BE2C (cell line): ENCODE data around the gene LRRC8A.

Experiments used
- DNase-seq: peaks from one replicate; pipeline ENCODE4 v3.0.0-alpha.2; 2020
- H3K27me3 ChIP-seq: fragments of 250-450 bp; sonication (Bioruptor Pico); 2 replicates; pipeline ENCODE4 v1.5.1; 2020; ENCODE audit warnings: mild to moderate bottlenecking
- H3K36me3 ChIP-seq: fragments of 250-450 bp; sonication (Bioruptor Pico); 2 replicates; pipeline ENCODE4 v1.5.1; 2020; ENCODE audit warnings: mild to moderate bottlenecking
- H3K4me1 ChIP-seq: fragments of 250-450 bp; sonication (Bioruptor Pico); 2 replicates; pipeline ENCODE4 v1.5.1; 2020
- H3K4me3 ChIP-seq: 2 replicates; pipeline ENCODE4 v1.5.1; 2011; ENCODE audit warnings: low read depth, low read length
- H3K9me3 ChIP-seq: fragments of 250-450 bp; sonication (Bioruptor Pico); 2 replicates; pipeline ENCODE4 v1.5.1; 2020
- TF ChIP-seq, protein P1 (sequence below): IDR thresholded peaks from 2 replicates; pipeline ENCODE4 v1.5.1; 2012; ENCODE audit warnings: mild to moderate bottlenecking, low read depth, low read length

Gene LRRC8A

DNA sequence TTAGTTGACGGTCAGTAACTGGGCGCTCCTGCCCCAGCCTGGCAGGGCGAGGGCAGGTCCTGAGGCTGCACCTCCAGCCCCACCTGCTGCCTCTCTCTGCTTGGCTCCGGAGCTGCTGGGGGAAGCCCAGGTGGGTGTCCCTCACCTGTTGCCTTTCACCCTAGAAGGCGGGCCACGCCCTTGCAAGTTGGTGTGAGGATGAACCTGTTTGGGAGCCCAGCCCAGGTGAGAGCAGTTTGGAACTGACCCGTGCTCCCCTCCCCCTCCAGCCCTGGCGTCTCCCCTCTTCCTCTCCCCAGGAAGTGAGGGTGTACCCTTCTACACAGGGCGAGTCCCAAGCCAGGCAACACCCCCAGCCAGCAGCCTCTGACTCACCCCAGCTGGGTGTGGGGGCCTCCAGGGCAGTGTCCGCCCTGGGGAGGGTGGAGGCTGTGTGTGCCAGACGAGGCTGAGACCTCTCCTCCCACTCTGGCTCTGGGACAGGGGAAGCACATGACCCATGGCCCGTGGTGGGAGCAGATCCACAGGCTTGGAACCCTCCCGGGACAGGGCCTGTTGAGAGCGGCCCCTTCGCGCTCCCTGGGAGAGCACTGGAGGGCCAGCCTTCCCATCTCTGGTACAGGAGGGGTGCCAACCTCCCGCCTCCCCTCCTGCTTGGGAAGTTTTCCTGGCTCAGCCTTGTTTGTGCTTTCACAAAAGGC is 10.4 kb downstream of the LRRC8A start:
- Histone ChIP-seq H3K36me3 (peaks cover 37% of the 10 kb centered on the region), H3K27me3 (no peaks in the 10 kb centered on the region), H3K4me1 (no peaks in the 10 kb centered on the region), H3K9me3 (no peaks in the 10 kb centered on the region), H3K4me3 (no peak overlapping the region)
- TF ChIP-seq, protein P1, sequence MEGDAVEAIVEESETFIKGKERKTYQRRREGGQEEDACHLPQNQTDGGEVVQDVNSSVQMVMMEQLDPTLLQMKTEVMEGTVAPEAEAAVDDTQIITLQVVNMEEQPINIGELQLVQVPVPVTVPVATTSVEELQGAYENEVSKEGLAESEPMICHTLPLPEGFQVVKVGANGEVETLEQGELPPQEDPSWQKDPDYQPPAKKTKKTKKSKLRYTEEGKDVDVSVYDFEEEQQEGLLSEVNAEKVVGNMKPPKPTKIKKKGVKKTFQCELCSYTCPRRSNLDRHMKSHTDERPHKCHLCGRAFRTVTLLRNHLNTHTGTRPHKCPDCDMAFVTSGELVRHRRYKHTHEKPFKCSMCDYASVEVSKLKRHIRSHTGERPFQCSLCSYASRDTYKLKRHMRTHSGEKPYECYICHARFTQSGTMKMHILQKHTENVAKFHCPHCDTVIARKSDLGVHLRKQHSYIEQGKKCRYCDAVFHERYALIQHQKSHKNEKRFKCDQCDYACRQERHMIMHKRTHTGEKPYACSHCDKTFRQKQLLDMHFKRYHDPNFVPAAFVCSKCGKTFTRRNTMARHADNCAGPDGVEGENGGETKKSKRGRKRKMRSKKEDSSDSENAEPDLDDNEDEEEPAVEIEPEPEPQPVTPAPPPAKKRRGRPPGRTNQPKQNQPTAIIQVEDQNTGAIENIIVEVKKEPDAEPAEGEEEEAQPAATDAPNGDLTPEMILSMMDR: no peak
- peak; percentile 35 for DNase-seq

DNA sequence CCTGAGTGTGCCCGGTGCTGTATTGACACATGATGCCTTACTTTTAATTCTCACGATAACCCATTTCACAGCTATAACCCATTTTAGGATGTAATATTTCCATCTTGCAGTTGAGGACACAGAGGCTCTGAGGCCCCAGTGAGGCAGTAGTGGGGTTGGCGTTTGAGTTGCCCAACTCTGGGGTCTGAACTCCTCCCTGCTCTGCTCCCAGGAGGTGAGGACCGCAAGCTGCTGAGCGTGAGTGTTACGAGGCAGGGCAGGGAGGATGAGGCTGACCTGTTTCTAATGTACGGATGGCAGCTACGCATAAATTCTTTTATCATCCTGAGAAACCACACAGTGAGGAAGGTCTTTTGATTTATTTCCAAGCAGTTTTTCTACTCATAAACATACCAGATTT is 11.4 kb downstream of the LRRC8A start:
- Histone ChIP-seq H3K4me3 (no peak overlapping the region), H3K4me1 (no peaks in the 10 kb centered on the region), H3K36me3 (peaks cover 34% of the 10 kb centered on the region), H3K9me3 (no peaks in the 10 kb centered on the region), H3K27me3 (no peaks in the 10 kb centered on the region)
- TF ChIP-seq, protein P1: no peak
- DNase-seq: no peak

DNA sequence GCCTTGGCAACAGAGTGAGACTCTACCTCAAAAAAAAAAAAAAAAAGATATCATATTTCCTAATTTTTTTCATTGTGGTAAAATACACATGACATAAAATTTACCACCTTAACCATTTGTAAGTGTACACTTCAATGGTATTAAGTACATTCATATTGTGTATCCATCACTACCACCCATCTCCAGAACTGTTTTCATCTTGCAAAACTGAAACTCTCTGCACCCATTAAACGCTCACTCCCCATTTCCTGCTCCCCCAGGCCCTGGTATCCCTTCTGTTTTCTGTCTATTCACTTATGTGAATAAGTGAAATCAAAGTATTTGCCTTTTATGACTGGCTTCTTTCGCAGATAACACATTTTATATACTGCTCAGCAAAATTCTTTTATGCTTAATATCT is 12.8 kb downstream of the LRRC8A start:
- Histone ChIP-seq H3K27me3 (no peaks in the 10 kb centered on the region), H3K4me1 (no peaks in the 10 kb centered on the region), H3K4me3 (no peak overlapping the region), H3K36me3 (peaks cover 27% of the 10 kb centered on the region), H3K9me3 (no peaks in the 10 kb centered on the region)
- DNase-seq: no peak
- TF ChIP-seq, protein P1: no peak

DNA sequence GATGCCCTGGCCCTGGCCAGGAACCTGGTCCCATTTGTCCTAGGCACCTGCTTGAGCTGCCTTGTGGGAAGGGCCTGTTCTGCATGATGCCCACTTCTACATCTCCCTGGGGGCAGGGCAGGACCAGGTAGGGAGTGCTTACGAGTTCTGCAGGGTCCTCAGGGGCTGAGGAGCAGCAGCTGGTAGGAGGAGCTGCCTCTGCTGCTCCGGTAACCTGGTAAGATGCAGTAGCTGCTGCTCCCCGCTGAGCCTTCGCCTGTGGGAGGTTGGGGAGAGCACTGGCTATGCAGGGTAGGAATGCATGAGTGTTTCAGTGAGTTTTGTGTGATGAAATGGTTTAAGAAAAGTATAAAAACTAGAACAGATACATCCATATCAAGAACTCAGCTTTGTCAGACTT is 13.6 kb downstream of the LRRC8A start:
- DNase-seq: no peak
- H3K4me3 ChIP-seq: no peak overlapping the region
- no peaks in the 10 kb centered on the region for H3K27me3 ChIP-seq
- no peaks in the 10 kb centered on the region for H3K4me1 ChIP-seq
- H3K36me3 ChIP-seq: peaks cover 24% of the 10 kb centered on the region
- no peaks in the 10 kb centered on the region for H3K9me3 ChIP-seq
- TF ChIP-seq, protein P1: no peak

DNA sequence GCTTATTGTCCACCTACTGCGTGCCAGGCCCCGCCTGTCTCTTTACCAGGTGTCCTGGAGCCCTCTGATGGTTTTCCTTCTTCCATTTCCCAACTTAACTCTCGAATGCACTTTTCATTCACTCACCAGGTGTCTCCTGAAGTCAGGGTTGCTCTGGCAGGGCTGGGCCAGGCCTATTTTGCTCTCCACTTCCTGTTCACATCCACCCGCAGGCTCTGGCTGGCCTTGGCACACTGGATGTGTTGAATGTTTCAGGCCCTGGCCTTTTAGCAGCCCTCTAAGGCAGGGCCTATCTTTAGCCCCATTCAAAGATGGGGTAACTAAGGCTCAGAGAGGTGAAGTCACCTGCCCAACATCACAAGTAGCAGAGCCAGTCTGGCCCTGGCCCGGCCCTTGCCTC is 16.4 kb downstream of the LRRC8A start:
- TF ChIP-seq, protein P1: no peak
- H3K4me3 ChIP-seq: no peak overlapping the region
- no peaks in the 10 kb centered on the region for H3K4me1 ChIP-seq
- no peak for DNase-seq
- H3K9me3 ChIP-seq: no peaks in the 10 kb centered on the region
- H3K27me3 ChIP-seq: no peaks in the 10 kb centered on the region
- H3K36me3 ChIP-seq: peaks cover 9% of the 10 kb centered on the region

DNA sequence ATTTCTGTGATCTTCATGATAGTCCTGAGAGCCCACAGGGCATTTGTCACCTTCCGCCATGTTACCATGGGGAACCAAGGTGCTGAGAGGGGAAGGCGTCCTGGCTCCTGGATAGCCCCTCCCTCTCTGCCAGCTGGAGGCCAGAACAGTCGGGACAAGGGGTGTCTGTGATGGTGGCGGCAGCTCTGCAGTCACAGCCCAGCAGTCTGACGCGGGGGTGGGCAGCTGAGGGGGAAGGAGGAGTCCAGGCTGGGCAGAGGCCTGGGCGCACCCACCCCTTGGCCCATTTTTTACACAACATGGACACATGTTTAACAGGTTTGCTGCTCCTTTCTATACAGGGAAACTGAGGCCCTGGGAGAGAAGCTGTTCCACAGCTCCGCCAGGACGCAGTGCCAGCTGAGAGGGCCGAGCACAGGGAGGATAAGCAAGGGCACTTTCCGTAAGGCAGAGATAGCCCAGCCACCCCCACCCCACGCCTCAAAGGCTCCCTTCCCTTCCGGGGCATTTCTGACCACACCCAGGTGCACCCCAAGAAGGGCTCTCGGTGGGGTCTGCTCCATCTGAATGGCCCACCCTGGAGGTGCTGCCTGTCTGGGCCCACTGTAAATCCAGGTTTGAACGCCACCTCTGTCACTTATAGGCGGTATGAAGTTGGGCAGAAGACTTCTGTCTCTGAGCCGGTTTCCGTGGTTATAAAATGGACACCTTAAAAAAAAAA is 17.1 kb downstream of the LRRC8A start:
- no peaks in the 10 kb centered on the region for H3K9me3 ChIP-seq
- H3K4me3 ChIP-seq: no peak overlapping the region
- H3K4me1 ChIP-seq: no peaks in the 10 kb centered on the region
- H3K27me3 ChIP-seq: no peaks in the 10 kb centered on the region
- TF ChIP-seq, protein P1: no peak
- DNase-seq: no peak
- H3K36me3 ChIP-seq: peaks cover 4% of the 10 kb centered on the region
